Lower leg skin (tissue), 4 donors: ENCODE results near the gene TRAM2. TPM values are rescaled to one million over a fixed set of nuclear protein-coding genes. Genes with fewer than 3 reads are reported as not detected.

Experiments
- DNase-seq, 2 donors: peaks; one replicate each; pipeline ENCODE4 v3.0.0-alpha.2; 2019; ENCODE audit warnings: low spot score in 2 of 2
- H3K4me3 ChIP-seq: fragments of 200-600 bp; sonication (generic); 2 replicates; pipeline ENCODE4 v1.5.1; 2017; ENCODE audit warnings: mild to moderate bottlenecking, low read depth; ENCODE audit not compliant: poor library complexity, severe bottlenecking
- CTCF ChIP-seq, 3 donors: fragments of 450-650 bp; IDR thresholded peaks; one replicate each; pipeline ENCODE4 v1.5.1; 2016; ENCODE audit warnings: antibody characterized with exemption in 3 of 3, mild to moderate bottlenecking in 3 of 3, moderate library complexity in 2 of 3
- POLR2A ChIP-seq, 2 donors: fragments of 450-650 bp; IDR thresholded peaks; one replicate each; pipeline ENCODE4 v1.6.1; 2016 to 2017; ENCODE audit warnings: antibody characterized with exemption in 2 of 2, mild to moderate bottlenecking in 1 of 2, moderate library complexity in 1 of 2
- WGBS, 2 donors: methylation state at CpG; one replicate each; pipeline ENCODE4 v1.1.5; 2018; 5-methylcytosine and 5-hydroxymethylcytosine counted together
- intact Hi-C: fragments of 100-400 bp; cut with DNase I; formaldehyde crosslinking; loops from one replicate; pipeline ENCODE4 v1.15.0; 2023; ENCODE audit warnings: low total_unique reads
- total RNA-seq, 4 donors: library from RNA; depleted of rRNA; stranded (reverse); fragments of >200 nt; gene quantifications; one replicate each; pipeline ENCODE4 v1.1.0, GENCODE V29; 2016

TRAM2 gene
- total RNA-seq, 4 donors from 2014 or later = 3.7 to 11.5 (median 7.0) TPM

DNA sequence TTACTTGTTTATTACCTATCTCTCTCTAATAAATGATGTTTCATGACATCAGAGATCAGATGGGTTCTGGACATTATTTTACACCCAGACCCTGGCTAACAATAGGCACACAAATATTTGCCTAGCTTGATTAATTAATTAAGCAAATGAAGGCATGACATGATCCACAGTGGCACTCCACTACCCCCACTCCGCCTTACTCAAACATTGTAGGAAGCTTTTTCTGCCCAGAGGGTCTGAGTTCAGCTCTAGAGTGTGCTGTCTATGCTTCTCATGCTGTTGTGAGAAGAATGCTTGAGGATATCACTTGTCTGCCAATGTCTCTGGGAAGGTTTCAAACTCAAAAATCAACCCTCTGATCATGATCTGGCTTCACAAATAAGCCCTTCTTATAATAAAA, 45.0 kb downstream of the TRAM2 start:
- TF ChIP-seq CTCF (IDR thresholded peaks at IDR 0.05) (no peak), POLR2A (IDR thresholded peaks at IDR 0.05) (no peak)
- 96% methylated on average over 1 of the region's 1 CpG for WGBS, 2 donors
- intact Hi-C loops = no loop called here
- no peak for DNase-seq
- no peak overlapping the region for H3K4me3 ChIP-seq

- intact Hi-C loops = no loop called here
- 91% methylated on average over 4 of the region's 4 CpGs for WGBS, 2 donors
- TF ChIP-seq CTCF (IDR thresholded peaks at IDR 0.05) (no peak), POLR2A (IDR thresholded peaks at IDR 0.05) (no peak)
- no peak overlapping the region for H3K4me3 ChIP-seq
- DNase-seq = no peak
Observed at GRCh38 chr6:52531396-52531795, 45.5 kb downstream of the TRAM2 start.

- TF ChIP-seq CTCF (IDR thresholded peaks at IDR 0.05) (no peak), POLR2A (IDR thresholded peaks at IDR 0.05) (no peak)
- no peak for DNase-seq
- WGBS, 2 donors = 89 to 95% methylated on average over 10 of the region's 10 CpGs
- intact Hi-C loops = no loop called here
- no peak overlapping the region for H3K4me3 ChIP-seq
Observed at GRCh38 chr6:52530351-52530750, 46.5 kb downstream of the TRAM2 start.

GRCh38 chr6:52529311-52529710, 47.5 kb downstream of the TRAM2 start:
- WGBS, 2 donors = 94% methylated on average over 8 of the region's 8 CpGs
- no peak for DNase-seq
- no peak for TF ChIP-seq POLR2A (IDR thresholded peaks at IDR 0.05)
- TF ChIP-seq CTCF (IDR thresholded peaks at IDR 0.05) = no peak

DNA sequence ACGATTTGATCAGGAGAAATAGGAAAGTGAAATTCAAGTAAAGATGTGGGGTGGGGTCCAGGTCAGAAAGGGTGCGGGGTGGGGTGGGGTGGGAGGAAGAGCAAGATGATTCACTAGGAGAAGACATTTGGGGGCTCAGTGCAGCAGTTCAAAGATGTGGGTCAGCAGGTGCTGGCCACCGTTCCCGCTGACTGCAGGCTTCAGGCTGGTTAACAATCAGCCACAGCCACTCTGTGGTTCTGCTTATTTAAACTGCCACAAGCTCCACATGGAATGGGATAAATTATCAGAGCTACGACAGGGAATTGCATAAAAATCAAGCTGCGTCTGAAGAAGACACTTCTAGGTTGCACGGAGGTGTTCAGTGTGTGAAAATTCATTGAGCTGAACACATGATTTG, 49.4 kb downstream of the TRAM2 start:
- no peak overlapping the region for H3K4me3 ChIP-seq
- DNase-seq = no peak
- WGBS, 2 donors = 94% methylated on average over 7 of the region's 7 CpGs
- TF ChIP-seq POLR2A (IDR thresholded peaks at IDR 0.05) (no peak), CTCF (IDR thresholded peaks at IDR 0.05) (no peak)
- intact Hi-C loops = no loop called here

More at GRCh38 chr6:52529311-52529710, 47.5 kb downstream of the TRAM2 start:
- intact Hi-C loops = no loop called here
- H3K4me3 ChIP-seq = no peak overlapping the region

- intact Hi-C loops = no loop called here
- TF ChIP-seq POLR2A (IDR thresholded peaks at IDR 0.05) (no peak), CTCF (IDR thresholded peaks at IDR 0.05) (no peak)
- H3K4me3 ChIP-seq = no peak overlapping the region
- no peak for DNase-seq
- WGBS, 2 donors = 64 to 91% methylated on average over 4 of the region's 4 CpGs
Observed at GRCh38 chr6:52526634-52527033, 50.2 kb downstream of the TRAM2 start.
